Globus pallidus (tissue), 1 donor: Measurements from ENCODE around the gene ZNF865.

Source experiments
- DNase-seq: peaks from one replicate; pipeline ENCODE4 v3.0.0-alpha.2; 2015; ENCODE audit warnings: low spot score

Gene ZNF865

GRCh38 chr19:55586976-55587668 lies 18.3 kb upstream of the ZNF865 start:
- peak; percentile 81 for DNase-seq

DNA sequence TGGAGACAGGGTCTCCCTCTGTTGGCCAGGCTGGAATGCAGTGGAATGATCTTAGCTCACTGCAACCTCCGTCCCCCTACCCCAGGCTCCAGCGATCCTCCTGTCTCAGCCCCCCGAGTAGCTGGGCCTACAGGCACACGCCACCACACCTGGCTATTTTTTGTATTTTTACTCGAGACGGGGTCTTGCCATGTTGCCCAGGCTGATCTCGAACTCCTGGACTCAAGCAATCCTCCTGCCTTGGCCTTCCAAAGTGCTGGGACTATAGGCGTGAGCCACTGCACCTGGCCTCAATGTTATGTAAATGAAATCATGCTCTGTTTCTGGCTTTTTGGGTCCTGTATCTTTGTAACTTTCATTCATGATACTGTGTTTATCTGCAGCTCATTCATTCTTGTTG lies 16.7 kb upstream of the ZNF865 start:
- no peak for DNase-seq

- no peak for DNase-seq
Measured at GRCh38 chr19:55590109-55590508, 15.3 kb upstream of the ZNF865 start.

- no peak for DNase-seq
Measured at GRCh38 chr19:55590617-55591016, 14.8 kb upstream of the ZNF865 start.

- no peak for DNase-seq
Measured at GRCh38 chr19:55591555-55591954, 13.9 kb upstream of the ZNF865 start.

- no peak for DNase-seq
Measured at GRCh38 chr19:55592391-55593090, 12.9 kb upstream of the ZNF865 start.

GRCh38 chr19:55593096-55593772 lies 12.2 kb upstream of the ZNF865 start:
- DNase-seq, result no peak

DNA sequence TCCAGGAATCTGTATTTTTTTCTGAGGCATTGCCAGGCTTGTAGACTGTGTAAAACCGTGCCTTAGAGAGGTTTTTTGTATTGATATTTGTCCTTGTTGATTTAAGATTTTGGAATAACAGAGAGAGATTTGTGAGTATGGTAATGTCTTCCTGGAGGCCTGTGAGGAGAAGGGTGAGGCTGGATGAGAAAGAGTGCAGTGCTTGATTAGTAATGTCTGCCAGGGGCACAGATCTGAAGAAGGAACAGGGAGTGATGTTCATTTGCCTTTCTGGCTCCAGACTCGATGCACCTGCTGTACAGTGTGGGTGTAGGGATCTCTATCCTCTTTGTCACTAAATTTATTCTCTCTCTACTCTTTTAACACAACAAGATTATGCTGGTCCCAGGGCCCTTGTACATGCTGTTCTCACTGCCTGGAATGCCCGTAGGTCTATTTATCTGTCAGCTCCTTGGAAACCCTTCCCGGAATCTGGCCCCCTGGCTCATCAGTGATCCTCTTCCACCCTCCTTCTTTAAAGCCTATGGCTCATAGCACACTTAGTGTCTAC lies 10.4 kb upstream of the ZNF865 start:
- no peak for DNase-seq

GRCh38 chr19:55596304-55596703 lies 9.1 kb upstream of the ZNF865 start:
- DNase-seq, result no peak

DNA sequence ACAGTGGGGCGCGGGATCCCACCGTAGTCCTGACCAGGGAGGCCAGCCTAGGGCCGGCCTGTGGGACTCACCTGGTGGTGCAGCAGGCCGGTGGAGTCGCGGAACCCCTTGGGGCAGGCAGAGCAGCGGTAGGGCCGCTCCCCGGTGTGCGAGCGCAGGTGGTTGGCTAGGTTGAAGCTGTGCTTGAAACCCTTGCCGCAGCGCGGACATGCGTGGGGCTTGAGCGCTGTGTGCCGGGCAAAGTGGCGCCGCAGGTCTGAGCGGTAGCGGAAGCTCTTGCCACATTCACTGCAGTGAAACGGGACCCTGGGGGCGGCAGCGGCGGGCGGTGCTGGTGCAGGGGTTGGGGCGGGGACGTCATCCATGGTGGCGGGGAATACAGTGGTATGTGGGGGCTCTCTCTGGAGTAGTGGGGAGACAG lies 7.9 kb upstream of the ZNF865 start:
- no peak for DNase-seq

DNA sequence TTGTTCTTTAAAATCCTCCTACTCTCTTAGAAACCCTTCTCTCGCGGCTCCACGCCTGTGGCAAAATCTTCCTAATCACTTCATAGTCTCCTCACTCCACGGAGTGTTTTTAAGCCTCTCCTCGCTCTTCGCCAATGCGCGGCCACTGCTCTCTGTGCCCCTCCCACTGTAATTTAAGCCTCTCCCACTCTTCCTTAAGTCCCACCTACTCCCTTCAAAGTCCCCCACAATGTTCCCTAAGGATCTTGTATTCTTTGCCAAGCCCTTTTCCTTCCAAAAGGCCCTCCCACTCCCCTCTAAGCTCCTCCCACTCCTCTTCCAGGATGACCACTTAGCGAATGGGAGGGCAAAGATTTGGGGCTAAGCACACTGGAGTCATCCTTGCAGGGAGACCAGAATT lies 7.4 kb upstream of the ZNF865 start:
- DNase-seq, result no peak

- DNase-seq, result peak; percentile 94
Measured at GRCh38 chr19:55598719-55599467, 6.6 kb upstream of the ZNF865 start.

DNA sequence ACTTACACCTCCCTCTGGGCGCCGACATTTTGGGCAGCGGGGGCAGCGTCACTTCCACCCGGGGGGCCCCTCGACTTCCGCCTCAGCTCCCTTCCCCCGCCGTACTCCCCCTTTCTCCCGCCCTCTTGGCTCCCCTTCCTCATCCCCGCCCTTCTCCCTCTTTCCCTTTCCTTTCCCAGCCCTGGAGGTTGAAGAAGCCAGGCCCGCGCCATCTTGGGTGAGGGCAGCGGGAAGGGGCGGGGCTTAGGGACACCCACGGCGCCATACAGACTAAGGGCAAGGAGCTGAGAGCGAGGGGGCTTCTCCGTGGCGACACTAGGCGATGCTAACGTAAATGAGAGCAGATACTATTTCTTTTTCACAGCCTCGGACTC lies 6.0 kb upstream of the ZNF865 start, which contains the start of gene FIZ1:
FIZ1 (minus strand) TSS at position 50 of the 374 bp plus-strand sequence. CDS start 1,652 bp downstream, outside the sequence.
- peak; percentile 100 for DNase-seq

DNA sequence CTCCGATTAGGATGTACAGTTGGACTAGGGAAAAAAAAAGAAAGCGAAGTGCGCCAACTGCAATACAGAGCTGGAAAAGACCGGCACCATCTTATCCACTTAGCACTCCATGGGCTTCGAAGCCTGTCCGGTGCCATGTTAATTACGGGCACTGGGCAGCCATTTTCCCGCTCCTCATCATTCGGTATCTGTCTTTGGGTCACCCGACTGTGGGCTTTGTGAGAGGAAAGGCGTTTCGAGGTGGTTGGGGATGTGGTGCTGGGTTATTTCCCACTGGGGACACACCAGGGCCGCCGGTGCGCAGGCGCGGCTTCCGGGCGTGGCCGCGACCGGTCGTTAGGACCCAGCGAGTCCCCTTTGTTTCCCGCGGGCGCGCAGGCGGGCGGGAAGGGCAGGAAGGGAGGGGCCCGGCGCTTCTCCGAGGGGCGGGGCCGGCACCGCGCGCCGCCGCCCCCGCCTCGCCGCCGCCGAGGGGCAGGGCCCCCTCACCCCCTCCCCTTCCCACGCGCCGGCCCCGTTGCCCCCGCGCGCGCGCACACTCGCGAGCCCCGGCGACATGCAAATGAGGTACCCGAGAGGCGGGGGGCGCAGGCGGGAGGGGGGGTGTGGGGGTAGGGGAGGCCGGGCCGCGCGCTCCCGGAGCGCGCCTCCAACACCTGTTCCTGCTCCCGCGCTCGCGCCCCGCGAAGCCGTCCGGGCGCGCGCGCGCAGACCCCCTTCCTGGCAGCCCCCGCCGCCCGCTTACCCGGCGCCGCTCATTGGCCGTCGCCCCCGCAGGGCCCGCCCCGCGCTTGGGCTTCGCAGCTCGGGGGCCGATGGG lies 5.4 kb upstream of the ZNF865 start, which contains the start of gene ZNF524:
ZNF524 (plus strand) TSS at position 447 of the 820 bp plus-strand sequence. CDS start 1,825 bp downstream, outside the sequence.
- peak; percentile 91 for DNase-seq

GRCh38 chr19:55600662-55601028 lies 4.8 kb upstream of the ZNF865 start:
- DNase-seq, result no peak

DNA sequence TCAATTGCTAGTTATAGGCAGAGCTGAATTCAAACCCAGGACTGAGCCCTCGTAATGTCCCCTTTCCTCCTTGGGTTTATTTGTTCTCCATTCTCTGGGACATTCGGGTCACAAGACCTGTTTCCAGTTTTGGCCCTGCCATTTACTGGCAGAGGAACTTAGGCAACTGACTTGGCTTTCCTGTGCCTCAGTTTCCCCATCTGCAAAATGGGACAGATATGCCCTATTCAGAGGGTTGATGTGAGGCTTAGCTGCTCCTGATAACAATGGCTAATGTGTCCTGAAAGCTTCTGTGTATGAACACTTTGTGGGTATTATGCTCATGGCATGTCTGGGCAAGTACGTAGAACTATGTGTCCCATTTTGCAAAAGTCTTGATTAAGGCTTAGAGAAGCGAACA lies 4.4 kb upstream of the ZNF865 start:
- DNase-seq, result no peak

GRCh38 chr19:55602104-55603001 lies 3.1 kb upstream of the ZNF865 start:
- no peak for DNase-seq

DNA sequence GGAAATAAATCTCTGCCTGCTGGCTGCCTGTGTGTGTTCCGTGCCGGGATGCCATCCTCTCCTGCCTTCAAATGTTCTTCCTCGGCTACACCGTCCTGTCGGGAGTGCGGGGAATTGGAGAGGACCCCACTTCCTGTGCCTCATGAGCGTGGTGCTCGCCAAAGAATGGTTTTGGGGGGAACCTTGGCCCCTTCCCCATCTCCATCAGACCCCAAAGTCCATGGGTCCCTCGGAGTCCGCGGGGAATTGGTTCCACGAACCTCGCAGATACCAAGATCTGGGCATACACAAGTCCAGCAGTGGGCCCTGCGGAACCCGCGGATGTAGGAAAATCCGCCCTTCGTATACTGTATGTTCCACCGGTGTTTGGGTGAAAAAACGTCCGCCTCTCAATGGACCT lies 2.3 kb upstream of the ZNF865 start:
- DNase-seq, result no peak

- DNase-seq, result no peak
Measured at GRCh38 chr19:55603581-55604292, 1.7 kb upstream of the ZNF865 start.
